Measurements from ENCODE around the gene CDK3.
"Not testable (repeated sequence)": the region's sequence is repeated elsewhere in the genome, so short reads cannot be mapped to it uniquely, and the experiment has no call there.

Gene CDK3

DNA sequence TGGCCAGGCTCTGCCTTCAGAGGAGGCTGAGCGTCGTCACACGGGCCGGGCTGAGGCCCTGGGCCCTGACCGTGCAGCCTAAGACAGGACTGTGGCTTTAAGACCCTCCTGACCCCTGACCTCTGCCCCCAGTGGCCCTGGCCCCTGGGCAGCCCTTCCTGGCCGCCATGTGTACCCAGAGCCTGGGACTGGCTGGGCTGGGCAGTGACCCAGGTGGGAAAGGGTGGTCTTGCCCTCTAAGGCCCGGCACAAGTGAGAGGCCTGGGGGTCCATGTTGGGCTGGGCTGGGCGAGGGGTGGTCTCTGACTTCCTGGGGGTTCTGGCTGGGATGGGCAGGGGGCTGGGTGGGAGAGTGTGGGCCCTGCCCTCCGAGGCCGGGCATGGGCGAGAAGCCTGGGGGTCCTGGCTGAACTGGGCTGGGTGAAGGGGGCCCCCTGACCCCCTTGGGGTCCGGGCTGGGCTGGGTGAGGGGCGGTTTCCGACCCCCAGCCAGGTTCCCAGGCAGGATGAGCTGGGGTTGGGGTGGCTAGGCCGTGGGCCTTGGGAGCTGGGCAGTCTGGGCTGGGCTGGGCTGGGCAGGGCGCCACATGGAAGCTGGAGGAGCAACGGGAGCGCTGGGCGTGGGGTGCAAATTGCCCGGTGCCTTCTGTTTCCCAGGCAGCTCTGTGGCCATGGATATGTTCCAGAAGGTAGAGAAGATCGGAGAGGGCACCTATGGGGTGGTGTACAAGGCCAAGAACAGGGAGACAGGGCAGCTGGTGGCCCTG is at the start of gene CDK3:
Gene CDK3 (plus strand): TSS at position 101 of the 767 bp plus-strand sequence. CDS start 571 bp downstream, at position 672.
- no peak for DNase-seq

DNA sequence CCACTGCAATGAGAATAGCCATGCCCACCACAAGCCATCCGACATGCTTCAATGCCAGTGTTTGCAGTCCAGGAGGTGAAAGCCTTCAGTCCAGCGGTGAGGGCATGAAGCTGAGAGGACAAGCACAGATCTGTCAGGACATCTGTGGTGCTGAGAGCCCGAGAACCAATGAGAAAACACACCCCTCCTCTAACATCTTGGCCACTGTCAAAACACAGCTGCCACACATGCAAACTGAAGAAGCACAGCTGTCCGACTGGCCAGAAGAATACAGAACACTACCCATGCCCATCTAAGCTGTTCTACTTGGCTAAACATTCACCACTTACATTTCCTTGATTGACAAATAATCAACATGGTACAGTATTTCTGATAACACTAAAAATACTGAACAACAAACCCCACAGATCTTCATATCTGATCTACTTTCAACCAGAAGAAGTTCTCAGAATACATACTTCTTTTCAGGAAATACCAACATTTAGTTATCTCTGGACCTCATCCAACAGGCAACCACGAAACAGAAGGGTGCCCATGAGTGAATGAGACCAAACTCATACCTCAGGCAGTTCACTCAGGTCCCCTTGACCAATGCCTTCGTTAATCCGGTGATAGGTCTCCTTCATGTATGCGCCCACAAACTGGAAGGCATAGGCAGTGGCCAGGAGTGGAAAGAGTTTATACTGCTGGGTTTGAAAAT is 49.6 kb upstream of the CDK3 start:
- no peak for DNase-seq

- no peak for DNase-seq
These were observed 41.4 kb upstream of the CDK3 start for GRCh38 chr17:75959051-75959838.

GRCh38 chr17:75959839-75960511 is 40.7 kb upstream of the CDK3 start:
- no peak for DNase-seq

- DNase-seq = no peak
These were observed 35.2 kb upstream of the CDK3 start for GRCh38 chr17:75965468-75965867.

DNA sequence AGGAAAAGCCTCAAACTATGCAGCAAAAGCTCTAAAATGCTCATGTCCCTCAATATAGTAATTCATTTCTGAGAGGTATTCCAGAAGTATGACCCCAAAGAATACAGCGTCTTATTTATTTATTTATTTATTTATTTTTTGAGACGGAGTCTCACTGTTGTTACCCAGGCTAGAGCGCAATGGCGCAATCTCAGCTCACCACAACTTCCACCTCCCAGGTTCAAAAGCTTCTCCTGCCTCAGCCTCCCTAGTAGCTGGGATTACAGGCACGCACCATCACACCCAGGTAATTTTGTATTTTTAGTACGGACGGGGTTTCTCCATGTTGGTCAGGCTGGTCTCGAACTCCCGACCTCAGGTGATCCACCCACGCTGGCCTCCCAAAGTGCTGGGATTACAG is 31.6 kb upstream of the CDK3 start:
- not testable (repeated sequence) for DNase-seq

DNA sequence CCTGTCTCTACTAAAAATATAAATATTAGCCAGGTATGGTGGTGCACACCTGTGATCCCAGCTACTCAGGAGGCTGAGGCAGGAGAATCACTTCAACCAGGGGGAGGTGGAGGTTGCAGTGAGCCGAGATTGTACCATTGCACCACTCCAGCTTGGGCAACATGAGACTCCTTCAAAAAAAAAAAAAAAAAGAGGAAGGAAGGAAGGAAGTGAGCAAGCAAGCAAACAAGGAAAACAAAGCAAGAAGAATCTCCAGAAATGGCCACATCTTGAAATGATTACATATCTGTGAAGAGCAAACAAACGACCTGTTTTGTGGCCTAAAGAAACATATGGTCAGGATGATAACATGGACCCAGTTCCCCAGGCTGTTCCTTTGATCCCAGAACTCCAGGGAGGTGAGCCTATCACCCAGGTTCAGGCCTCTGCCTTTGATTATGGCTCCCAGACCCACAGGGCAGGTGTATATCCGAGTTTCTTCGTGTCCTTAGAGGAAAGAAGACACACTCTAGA is 30.6 kb upstream of the CDK3 start:
- DNase-seq = peak; percentile 43

DNA sequence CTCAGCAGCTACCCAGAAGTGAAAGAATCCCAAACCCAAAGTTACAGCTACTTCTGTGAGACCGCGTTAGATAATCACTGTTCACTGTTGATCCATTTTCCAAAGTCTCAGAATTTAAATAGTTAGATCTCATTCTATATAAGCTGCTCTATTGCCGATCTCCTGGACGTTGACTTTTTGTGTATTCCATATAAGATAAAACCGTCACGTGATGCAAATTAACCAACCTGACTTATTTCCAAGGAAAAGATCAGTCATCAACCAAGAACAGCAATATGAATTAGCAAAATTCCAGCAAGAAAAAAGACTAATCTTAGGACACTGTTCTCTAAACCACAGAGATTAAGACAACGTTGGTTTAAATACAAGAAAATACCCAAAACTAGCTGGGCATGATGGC is 30.0 kb upstream of the CDK3 start:
- no peak for DNase-seq

GRCh38 chr17:75975187-75975586 is 25.5 kb upstream of the CDK3 start:
- DNase-seq = not testable (repeated sequence)

DNA sequence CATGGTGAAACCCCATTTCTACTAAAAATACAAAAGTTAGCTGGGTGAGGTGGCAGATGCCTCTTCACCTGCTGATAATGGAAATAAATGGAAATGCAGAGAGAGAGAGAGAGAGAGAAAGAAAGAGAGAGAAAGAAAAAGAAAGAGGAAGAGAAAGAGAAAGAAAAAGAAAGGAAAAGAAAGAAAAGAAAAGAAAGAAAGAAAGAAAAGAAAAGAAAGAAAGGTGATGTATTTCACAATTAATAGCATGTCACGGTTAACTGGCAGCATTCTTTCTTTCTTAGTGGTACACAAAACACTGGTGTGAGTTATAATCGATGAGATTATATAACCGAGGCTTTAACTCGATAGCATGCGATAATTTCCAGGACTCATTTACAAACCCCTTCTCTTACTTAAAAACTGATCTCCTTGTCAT is 24.9 kb upstream of the CDK3 start:
- DNase-seq = no peak

DNA sequence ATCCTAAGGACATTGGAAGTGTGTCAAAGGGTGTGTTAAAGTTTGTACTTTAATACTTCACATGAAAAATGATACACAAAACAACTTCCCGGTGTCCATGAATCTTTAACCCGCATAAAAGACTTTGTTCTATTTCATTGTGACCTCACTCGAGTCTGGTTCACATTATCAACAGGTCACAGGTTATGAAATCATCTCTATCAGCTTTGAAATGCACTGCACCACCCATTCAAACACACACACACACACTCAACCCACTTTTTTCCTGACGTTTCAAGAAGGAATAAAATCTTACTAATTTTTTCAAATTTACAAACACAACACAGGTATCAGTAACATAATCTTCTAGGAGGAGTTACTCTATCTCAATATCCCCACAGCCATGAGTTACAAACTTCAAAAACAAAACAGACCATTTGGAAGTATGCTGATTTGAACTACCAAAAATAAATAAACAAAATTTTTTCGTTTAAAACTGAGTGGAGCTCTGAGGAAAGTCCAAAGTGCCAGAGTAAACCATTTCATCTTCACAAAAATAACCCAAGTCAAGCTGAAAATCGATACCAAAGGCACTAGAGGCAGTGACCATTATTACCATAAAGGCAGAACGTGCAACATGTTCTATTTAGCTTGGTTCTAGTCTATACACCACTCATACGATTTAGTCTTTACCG is 24.3 kb upstream of the CDK3 start:
- DNase-seq = no peak

GRCh38 chr17:75978938-75979704 is 21.5 kb upstream of the CDK3 start, which contains the start of the genes ACOX1 and TEN1:
TSS of gene ACOX1 (minus strand) at chr17:75979166. CDS start at chr17:75979073, 93 bp downstream.
TSS of gene TEN1 (plus strand) at chr17:75979240. CDS start at chr17:75986193, 6,953 bp downstream.
- peak; percentile 95 for DNase-seq

GRCh38 chr17:75979705-75980187 is 20.9 kb upstream of the CDK3 start:
- DNase-seq = peak; percentile 55

- DNase-seq = no peak
These were observed 20.3 kb upstream of the CDK3 start for GRCh38 chr17:75980188-75981018.

GRCh38 chr17:75981019-75981615 is 19.5 kb upstream of the CDK3 start:
- no peak for DNase-seq

GRCh38 chr17:75983501-75984181 is 17.0 kb upstream of the CDK3 start:
- DNase-seq = no peak

- DNase-seq = no peak
These were observed 14.7 kb upstream of the CDK3 start for GRCh38 chr17:75985986-75986385.

GRCh38 chr17:75987041-75987440 is 13.6 kb upstream of the CDK3 start:
- DNase-seq = no peak

DNA sequence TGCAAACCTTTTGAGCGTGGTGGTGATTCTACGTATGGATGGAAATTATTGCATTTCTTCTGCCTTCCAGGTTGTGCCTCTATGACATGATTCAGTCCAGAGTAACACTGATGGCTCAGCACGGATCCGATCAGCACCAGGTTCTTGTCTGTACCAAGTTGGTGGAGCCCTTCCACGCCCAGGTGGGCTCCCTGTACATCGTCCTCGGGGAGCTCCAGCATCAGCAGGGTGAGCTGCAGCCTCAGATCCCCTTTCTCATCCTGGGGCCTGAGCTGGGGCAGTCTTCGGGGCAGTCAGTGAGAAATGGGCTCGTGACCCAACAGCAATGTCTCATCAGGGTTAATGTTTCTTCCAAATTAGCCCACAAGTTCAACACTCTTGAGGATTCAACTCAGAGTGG is 9.3 kb upstream of the CDK3 start:
- DNase-seq = no peak
